Choroid plexus epithelial cell (primary cell): ENCODE results near the gene HS6ST3.

ENCODE experiments used
- DNase-seq: peaks from one replicate; pipeline ENCODE4 v3.0.0-alpha.2; 2010; ENCODE audit warnings: low read depth
- H3K4me3 ChIP-seq: 2 replicates; pipeline ENCODE4 v1.5.1; 2011; ENCODE audit warnings: low read depth, mild to moderate bottlenecking, control low read depth, low read length, moderate library complexity
- TF ChIP-seq, protein P1 (sequence below): conservative IDR thresholded peaks from 2 replicates; pipeline ENCODE4 v1.5.1; 2011; ENCODE audit warnings: low read depth, mild to moderate bottlenecking, control low read depth, inconsistent platforms, low read length, moderate library complexity

HS6ST3 gene

GRCh38 chr13:96273196-96273595 lies 183.3 kb downstream of the HS6ST3 start:
- no peak overlapping the region for H3K4me3 ChIP-seq
- DNase-seq, result no peak
- TF ChIP-seq, protein P1, sequence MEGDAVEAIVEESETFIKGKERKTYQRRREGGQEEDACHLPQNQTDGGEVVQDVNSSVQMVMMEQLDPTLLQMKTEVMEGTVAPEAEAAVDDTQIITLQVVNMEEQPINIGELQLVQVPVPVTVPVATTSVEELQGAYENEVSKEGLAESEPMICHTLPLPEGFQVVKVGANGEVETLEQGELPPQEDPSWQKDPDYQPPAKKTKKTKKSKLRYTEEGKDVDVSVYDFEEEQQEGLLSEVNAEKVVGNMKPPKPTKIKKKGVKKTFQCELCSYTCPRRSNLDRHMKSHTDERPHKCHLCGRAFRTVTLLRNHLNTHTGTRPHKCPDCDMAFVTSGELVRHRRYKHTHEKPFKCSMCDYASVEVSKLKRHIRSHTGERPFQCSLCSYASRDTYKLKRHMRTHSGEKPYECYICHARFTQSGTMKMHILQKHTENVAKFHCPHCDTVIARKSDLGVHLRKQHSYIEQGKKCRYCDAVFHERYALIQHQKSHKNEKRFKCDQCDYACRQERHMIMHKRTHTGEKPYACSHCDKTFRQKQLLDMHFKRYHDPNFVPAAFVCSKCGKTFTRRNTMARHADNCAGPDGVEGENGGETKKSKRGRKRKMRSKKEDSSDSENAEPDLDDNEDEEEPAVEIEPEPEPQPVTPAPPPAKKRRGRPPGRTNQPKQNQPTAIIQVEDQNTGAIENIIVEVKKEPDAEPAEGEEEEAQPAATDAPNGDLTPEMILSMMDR, result no peak

- H3K4me3 ChIP-seq, result no peak overlapping the region
- TF ChIP-seq, protein P1, result no peak
Measured at GRCh38 chr13:96274046-96274445, 184.1 kb downstream of the HS6ST3 start.

GRCh38 chr13:96279904-96280303 lies 190.0 kb downstream of the HS6ST3 start:
- no peak for DNase-seq
- TF ChIP-seq, protein P1, result no peak
- H3K4me3 ChIP-seq, result no peak overlapping the region

More at GRCh38 chr13:96274046-96274445, 184.1 kb downstream of the HS6ST3 start:
- DNase-seq, result no peak

GRCh38 chr13:96284971-96285370 lies 195.1 kb downstream of the HS6ST3 start:
- TF ChIP-seq, protein P1, result no peak
- DNase-seq, result no peak
- no peak overlapping the region for H3K4me3 ChIP-seq

GRCh38 chr13:96285729-96286128 lies 195.8 kb downstream of the HS6ST3 start:
- no peak for DNase-seq
- no peak overlapping the region for H3K4me3 ChIP-seq
- TF ChIP-seq, protein P1, result no peak

DNA sequence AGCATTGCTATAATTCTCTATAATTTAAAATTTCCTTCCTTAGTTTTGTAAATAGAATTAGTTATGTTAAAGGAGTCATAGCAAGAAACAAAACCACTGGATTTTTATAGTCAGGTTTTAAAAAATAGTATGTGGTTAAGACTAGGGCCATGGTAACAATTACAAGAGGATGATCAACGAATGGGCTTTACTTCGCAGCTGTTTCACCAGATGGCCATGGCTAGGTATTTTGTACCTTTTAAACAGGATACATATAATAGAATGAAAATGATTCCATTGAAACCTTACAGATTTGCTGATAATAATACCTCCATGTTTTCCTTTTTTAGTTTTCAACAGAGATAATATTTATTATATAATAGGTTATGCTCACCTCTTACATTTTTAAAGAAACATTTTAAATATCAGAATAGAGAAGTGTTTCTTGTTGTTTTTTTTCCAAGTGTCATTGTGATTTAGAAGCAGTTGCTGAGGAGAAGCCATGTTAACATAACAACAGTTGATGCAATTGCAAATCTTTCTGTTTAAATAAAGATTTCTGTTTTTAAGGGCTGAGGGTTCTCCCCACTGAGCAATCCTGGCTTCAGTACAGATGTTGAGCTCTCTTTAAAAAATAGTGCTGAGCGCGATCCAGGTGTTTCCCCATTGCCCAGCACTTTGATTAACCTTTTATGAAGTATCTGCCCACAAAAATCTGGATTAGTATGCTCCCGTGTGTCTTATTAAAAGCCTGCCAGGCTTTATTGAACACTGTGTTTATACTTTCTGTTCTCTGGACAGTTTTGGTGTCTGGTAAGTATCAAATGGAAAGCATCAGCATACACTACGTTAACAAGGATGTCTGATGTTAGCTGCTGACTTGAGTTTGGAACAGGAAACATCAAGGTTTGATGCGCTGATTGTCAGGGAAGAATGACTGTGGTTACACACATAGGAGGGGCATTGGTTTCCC lies 205.3 kb downstream of the HS6ST3 start:
- DNase-seq, result no peak
- H3K4me3 ChIP-seq, result no peak overlapping the region
- TF ChIP-seq, protein P1, result no peak

DNA sequence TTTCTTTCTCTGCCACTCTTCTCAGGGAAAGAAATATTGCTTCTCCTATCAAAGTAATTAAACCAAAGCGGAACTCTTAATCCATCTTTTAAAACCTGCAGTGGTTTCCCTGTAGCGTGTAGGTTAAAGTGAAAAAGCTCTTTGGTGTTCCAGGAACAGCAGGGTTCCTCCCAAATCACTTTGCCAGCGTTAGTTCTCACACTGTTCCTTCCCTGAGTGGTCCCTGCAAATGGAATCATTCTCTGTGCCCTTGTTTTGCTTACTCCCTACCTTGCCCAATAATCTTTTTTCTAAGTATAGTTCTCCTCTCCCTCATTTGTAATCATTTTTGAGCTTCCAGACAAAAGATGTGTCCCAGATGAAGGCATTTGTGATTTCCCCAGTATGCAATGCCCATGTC lies 207.5 kb downstream of the HS6ST3 start:
- DNase-seq, result no peak
- no peak overlapping the region for H3K4me3 ChIP-seq
- TF ChIP-seq, protein P1, result no peak
